Stimulated activated CD4-positive, alpha-beta T cell treated with anti-CD3 and anti-CD28 coated beads, Interleukin-1b, Interleukin-23, amount 100 ng/mL, for 4 hours (primary cell): ENCODE measurements around the gene GSTCD.
"Not testable (repeated sequence)": the region's sequence is repeated elsewhere in the genome, so short reads cannot be mapped to it uniquely, and the experiment has no call there.

ENCODE experiments used
- DNase-seq, 2 donors: peaks; one replicate each; pipeline ENCODE4 v3.0.0-alpha.2; 2020; ENCODE audit warnings: low read depth in 2 of 2

GSTCD gene

DNA sequence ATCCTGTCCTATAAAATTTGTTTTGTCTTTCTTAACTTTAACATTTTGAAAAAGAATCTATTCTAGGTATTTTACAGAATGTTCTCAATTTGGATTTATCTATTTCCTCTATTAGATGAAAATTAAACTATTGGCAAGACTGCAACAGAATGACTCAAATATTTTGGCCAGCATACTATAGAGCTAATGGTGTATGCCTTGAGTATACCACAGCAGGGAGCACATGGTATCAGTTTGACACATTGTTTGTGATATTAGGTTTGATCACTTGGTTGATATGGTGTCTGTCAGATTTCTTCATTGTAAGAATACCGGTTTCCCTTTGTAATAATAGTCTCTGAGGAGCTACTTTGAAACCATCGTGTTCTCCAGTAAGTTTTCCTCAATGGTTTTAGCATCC is 98.9 kb downstream of the GSTCD start:
- no peak for DNase-seq

DNA sequence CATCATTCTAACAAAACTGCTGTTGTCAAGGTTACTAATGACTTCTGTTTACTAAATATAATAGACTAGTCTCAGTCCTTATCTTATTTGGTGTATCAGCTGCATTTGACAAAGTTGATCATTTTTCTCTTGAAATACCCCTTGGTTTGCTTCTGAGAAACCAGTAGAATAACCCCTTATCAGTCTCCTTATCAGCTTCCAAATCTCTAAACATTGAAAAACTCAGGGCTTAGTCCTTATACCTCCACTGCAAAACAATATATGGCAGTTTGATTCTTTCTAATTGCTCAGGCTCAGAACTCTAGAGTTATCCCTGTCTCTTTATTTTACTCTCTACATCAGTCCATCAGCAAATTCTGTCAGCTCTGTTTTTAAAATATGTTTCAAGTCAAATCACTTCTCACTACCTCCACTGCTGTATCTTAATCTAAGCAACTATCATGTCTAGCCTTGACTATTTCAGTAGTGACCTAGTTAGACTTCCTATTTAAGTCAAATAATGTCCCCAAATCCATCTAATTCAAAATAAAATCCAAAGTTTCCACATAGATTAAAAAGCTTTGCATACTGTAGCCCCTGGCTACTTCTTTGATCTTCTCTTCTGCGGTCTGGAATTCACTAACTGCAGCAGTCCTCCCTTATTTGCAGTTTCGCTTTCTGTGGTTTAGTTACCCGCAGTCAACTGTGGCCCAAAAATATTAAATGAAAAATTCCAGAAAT is 99.6 kb downstream of the GSTCD start:
- no peak for DNase-seq

DNA sequence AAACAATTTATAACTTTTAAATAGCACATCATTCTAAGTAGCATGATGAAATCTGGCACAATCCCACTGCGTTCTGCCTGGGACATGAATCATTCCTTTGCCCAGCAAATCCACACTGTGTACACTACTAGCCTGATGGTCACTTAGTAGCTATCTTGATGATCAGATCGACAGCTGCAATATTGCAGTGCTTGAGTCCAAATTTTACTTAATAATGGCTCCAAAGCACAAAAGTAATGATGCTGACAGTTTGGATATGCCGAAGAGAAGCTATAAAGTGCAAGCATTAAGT is 100.1 kb downstream of the GSTCD start:
- DNase-seq = no peak

DNA sequence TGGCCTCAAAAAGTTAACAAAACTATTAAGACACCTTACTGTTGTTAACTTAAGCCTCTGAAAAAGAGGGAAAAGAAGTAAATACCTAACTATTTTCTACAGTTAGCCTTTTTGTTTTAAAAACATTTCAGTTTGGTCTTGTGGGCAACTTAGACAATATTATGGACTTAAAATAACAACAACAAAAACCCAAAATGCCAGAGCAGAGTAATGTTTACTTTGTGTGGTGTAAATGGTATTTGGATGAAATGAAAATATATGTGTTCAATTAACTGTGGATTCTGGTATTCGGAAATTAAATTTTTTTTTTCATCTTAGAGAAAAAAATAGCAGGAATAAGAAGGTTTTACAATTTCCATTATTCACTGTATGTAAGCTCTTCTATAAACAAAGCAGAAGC is 107.1 kb downstream of the GSTCD start:
- no peak for DNase-seq

DNA sequence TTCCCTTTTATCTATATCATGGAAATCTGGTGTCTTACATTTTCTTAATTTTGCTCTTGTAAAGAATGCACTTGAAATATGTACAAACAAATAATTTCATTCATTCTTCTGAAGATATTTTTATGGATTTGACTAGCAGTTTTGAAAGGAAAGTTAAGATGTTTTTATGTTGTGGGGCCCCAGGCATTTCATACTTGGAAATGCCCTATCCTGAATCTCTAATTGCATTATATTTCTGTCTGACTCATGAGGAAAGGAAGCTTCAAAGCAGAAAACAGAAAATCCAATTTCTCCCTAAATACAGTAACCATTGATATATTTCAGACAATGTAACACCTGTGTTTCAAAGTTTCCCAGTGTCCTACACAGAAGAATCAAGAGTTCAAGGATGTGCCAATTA is 113.5 kb downstream of the GSTCD start:
- DNase-seq = no peak

DNA sequence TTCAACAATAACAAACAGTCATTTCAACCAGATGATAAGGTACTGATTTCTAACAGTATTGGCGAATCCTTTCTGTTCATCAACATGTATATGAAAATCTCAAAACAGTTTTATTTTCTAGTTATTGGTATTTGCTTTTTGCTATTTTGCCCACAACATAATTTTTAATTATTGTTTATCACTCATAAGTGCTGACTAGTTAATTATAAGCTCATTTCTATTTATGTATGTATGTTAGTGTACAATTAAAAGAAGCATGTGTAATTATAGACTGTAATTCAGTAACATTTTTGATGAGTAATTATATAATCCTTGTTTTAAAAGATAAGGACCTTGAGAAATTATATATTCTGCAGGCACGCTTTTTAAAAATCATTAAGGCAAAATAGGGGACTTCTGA is 119.5 kb downstream of the GSTCD start:
- no peak for DNase-seq

DNA sequence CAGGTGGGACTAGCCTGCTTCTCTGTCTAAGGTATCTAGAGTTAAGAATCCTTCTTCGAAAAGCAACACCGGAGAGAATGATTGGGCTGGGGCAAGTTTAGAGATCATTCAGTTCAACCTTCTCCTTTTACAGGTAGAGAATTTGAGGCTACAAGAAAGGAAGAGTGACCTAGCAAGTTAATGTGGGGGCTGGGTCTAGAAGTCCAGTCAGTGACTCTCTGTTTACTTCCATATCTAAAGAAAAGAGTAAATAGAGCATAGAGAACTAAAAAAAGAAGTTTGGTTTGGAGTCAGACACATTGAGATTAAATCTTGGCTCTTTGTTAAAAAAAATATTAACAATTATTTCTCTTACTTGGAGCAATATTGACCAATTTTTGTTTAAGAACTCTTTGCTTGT is 122.6 kb downstream of the GSTCD start:
- DNase-seq = no peak

DNA sequence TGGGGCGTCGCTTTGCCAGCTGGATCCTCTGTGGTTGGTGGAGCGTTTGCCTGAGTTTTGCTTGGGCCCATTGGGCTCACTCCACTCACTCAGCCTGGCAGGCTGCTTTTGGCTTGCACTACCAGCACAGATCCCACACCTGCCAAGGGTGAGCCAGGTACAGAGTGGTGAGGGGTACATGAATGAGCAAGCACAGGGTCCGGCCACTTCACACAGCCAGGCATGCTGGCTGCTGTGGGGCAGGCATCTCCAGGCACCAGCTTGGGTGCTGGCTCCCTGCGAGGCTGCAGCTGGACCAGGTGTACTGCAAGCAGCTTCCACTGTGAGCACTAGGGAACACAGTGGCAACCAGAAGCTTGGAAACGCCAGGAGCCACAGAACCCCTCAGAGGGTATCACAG is 126.6 kb downstream of the GSTCD start:
- DNase-seq = no peak

DNA sequence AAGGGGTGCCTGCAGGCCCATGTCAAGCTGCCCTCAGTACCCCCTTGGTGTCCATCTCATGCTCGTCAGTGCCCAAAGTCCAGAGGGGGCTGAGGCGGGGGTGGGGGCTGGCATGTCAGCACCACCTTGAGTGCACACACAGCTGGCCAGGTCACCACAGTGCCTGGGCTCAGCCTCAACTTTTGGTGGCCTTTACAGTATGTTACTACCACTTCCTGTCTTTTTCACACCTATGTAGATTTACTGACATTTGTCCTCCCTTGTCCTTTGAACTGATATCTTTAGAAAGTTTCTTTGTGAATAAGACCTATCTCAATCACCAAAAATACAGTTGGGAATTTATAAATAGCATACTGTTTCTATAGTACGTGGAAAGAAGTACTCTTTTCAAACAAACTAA is 128.0 kb downstream of the GSTCD start:
- no peak for DNase-seq

DNA sequence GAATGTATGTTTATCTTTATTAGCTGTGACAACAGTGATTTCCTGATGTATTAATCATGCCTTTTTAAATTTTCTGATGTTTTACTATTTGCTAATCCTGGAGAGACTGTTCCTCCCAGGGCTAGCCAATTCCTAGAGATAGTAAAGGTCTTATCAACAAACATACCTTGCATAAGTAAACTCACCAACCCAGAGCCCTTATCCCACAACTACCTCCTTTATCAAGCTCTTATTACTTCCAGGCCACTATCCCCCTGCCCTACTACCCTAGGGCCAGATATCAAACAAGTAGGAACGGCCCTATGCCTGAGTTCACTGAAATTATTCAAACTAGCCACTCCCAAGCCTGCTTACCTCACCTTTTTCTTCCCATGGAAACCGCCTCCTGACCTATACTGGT is 128.5 kb downstream of the GSTCD start:
- no peak for DNase-seq

DNA sequence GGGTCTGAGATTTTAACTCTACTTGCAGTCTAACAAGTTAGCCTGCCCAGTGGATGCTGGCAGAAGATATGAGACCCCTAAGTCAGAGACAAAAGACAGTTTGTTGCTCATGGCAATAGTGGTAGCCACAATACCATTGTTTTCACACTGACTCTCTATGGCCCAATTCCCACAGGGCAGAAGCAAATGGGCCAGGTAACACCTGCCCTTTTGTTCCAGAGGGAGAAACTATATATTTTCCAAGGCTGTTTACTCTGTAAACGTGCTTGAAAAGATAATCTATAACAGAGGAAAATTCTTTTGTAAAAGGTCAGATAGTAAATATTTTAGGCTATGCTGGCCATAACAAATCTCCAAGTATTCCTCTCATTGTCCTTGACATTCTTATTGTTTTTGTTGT is 129.5 kb downstream of the GSTCD start:
- no peak for DNase-seq

DNA sequence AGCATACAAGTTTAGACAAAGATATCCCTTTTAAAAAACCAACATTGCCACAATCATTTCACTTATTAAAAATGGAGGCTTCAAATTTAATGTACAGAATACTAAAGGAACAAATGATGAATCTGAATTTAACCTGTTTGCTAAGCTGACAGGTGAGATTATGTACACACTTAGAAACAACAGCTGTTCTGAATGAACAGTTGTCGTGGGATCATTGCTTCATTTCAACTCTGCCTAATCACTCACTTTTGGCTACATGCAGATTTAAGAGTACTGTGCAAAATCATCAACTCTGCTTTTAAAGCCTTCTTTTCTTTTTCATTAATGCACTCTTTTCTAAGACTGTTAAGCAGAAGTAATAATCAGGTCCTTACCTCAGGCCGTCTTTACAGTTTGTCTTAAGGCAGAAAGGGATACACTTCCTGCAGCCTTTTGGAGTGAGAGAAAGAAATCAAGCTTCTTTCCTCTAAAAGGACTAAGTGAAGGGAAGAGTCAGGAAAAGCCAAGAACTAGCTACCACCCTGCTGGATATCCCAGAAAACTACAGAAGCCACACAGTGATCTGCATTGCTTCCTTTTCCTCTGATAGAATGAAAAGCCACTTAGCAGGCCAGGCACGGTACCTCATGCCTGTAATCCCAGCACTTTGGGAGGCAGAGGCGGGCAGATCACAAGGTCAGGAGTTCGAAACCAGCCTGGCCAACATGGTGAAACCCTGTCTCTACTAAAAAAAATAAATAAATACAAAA is 132.0 kb downstream of the GSTCD start:
- DNase-seq = no peak

DNA sequence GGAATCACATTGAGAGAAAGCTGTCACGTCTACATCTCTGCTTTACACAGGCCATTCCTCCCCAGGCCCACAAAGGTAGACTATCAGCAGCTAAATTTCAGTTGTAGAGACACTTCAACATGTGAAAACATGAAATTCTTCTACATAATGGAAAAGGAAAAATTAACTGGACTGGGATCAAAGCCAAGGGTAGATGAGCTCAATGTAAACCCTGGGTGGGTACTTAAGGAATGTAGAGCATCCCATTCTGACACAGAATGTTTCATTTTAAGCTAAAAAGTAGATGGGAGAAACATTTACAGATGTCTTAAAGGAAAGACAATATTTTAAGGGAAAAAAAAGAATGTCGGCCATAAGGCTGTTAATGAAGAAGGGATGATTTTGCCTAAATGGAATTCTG is 135.4 kb downstream of the GSTCD start:
- no peak for DNase-seq

DNA sequence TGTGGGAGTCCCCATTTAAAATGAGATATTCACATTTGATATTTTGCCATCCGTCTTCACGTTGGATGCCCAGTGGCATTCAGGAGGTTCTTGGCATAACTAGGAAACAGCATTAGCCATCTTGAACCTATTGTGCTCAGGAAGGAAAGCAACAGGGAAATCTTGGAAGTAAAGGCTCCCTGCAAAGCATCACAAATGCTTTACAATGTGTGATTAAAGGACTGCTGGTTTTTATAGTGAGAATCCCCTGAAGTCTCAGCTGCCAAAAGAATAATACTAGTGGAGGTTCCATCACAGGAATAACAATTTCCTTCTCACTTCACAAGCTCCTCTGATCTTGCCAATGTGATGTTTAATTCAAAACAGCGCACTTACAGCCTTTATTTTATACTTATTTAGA is 137.0 kb downstream of the GSTCD start:
- DNase-seq = no peak

DNA sequence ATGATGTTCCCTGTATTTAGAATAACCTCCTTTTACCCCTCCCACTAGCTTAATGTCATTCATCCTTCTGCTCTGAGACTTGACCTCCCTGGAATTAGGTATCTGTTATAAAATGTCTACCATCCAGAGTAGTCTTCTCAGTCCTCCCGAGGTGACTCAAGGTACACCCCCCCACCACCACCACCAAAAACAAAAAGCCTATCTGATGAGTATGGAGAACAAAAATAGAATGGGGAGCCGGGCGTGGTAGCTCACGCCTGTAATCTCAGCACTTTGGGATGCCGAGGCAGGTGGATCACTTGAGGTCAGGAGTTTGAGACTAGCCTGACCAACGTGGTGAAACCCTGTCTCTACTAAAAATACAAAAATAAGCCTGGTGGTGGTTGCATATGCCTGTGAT is 139.8 kb downstream of the GSTCD start:
- not testable (repeated sequence) for DNase-seq

DNA sequence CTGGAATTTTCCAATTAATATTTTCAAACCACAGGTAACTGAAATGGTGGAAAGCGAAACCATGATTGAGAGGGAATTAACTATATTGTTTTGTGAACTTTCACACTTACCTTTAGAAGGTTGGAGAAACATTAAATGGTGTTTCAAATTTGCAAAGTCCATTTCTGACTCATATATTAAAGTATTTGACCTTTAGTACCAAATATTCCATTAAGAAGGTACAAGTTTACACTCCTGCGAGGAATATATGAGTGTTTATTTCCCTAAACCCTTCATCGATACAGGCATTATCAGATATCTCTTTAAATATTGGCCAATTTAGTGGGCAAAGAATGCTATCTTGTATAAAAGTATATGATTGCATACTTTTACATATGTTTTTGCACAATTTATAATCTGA is 142.6 kb downstream of the GSTCD start:
- DNase-seq = no peak

DNA sequence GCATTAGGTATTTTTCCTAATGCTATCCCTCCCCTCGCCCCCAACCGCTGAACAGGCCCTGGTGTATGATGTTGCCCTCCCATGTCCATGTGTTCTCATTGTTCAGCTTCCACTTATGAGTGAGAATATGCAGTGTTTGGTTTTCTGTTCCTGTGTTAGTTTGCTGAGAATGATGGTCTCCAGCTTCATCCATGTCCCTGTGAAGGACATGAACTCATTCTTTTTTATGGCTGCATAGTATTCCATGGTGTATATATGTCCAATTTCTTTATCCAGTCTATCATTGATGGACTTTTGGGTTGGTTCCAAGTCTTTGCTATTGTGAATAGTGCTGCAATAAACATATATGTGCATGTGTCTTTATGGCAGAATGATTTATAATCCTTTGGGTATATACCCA is 143.6 kb downstream of the GSTCD start:
- not testable (repeated sequence) for DNase-seq

DNA sequence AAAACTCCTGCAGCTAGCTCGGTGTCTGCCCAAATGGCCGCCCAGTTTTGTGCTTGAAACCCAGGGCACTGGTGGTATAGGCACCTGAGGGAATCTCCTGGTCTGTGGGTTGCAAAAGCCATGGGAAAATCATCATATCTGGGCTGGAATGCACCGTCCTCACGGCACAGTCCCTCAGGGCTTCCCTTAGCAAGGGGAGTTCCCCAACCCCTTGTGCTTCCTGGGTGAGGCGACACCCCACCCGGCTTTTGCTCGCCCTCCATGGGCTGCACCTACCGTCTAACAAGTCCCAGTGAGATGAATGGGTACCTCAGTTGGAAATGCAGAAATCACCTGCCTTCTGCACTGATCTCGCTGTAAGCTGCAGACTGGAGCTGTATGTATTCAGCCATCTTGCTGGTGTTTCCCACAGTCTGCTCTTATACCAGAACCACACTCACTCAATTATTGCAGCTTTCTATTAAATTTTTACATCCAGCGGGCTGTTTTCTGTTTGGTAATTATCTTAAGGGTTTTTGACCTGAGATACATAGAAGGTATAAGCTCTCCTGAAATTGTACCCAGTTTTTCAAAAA is 150.0 kb downstream of the GSTCD start:
- DNase-seq = no peak

DNA sequence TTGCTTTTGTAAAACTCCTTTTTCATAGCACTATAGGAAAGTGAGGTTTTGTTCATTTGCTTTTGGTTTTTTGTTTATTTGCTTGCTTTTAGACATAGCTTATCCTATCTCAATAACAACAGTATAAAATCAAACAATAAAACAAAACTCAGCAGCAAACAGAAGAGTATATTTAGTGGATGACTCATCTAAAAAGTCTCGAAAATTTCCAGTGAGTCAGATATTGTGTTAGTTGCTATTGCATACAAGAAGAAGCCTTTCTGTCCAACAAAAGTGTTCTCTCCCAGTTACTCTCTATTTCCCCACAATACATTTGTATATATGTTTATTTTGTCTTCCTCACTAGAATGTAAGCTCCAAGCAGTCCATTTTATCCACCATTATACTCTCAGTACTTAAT is 150.6 kb downstream of the GSTCD start:
- DNase-seq = no peak

DNA sequence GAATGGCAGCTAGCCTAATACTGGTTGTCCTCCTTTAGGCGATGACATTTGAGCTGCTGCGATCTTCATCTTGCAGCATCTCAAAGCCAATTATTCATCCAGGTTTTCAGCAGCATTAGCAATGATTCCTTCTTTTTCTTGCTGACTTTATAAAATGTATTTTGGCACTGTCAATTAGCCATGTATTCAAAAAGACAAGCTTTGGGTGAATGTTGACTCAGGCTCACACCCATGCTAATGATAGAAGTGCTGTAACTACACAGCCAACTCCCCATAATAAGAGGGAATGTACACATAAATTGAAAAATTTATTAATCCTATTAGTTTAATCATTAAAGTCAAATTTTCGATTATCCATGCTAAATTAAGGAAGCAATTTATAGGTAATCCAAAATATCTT is 162.4 kb downstream of the GSTCD start:
- DNase-seq = no peak

DNA sequence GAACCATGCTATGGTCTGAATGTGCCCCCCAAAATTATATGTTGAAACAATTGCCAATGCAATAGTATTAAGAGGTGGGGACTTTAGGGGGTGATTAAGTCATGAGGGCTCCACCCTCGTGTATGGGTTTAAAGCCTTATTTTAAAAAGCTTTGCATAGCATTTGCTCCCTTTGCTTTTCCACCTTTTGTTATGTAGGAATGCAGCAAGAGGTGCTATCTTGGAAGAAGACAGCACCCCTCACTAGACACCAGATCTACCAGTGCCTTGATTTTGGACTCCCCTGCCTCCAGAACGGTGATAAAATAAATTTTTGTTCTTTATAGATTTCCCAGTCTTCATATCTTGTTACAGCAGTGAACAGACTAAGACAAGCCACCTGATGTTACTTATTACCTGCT is 163.4 kb downstream of the GSTCD start:
- no peak for DNase-seq

DNA sequence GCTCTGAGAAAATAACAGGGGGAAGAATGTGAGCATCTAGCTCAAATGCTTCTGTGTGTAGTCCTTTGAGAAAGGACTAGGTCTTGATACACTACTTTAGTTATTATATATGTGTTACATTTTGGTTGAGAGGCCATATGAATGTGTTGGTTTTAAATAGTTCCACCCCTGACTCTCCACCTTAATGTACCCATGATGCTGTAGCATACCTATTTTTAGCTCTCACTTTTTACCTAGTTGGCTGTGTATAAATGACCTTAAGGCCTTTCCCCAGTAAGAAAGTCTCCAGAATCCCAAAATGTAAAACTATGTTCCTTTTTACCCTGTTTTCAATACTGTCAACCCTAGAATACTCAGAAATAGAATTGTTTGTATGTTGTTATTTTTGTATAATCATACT is 166.6 kb downstream of the GSTCD start:
- no peak for DNase-seq

DNA sequence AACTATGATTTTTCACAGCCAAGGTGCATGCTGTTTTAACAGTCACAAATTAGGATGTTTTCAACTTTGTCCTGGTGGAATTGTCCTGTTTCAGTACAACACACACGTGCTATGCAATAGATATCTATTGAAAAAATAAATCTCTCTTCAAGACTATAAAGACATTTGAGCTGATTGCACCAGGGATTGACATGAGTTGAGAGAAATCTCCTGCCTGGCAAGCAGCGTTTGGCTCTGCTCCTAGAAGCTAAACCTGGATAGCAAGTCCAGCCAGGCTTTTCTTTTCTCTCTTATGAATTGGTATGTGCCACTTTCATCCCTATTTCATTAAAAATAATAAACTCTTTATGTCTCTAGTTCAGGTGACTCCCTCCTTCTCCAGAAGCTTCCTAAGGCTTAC is 170.1 kb downstream of the GSTCD start:
- no peak for DNase-seq

DNA sequence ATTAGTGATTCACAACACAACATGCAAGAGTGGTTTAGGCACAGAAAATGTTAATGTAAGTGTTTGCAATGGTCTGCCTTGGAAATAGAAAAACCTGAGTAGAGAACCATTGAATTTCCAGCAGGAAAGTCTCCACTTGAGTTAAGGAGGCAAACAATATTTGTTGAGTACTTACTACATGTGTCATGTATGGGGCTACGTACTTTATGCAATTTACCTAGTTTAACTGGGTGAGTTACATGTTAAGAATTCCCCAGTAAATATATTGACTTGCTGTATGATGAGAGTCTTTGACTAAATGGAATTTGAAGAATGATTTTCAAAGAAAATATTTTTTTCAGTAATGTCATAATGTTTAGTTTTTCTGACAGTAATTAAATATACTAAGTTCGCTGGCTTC is 178.9 kb downstream of the GSTCD start:
- no peak for DNase-seq
